AG04449 (cell line): ENCODE results near the gene TGFBI.

ENCODE experiments used
- CTCF ChIA-PET: fragments of 350-600 bp; formaldehyde crosslinking; extraction: SDS; loops from one replicate; lab custom pipeline; 2021; ENCODE audit warnings: antibody characterized with exemption; lab: Yijun Ruan, JAX
- POLR2A ChIA-PET: fragments of 400-600, 350-600 bp; formaldehyde crosslinking; extraction: SDS; loops from one replicate; lab custom pipeline; 2020; ENCODE audit warnings: antibody characterized with exemption, inconsistent platforms; lab: Yijun Ruan, JAX
- DNase-seq: peaks from one replicate; pipeline ENCODE4 v3.0.0-alpha.2; 2010; ENCODE audit warnings: low read depth, low spot score
- H3K4me3 ChIP-seq: 2 replicates; pipeline ENCODE4 v1.5.1; 2011; ENCODE audit warnings: low read depth, mild to moderate bottlenecking, control low read depth, low read length
- TF ChIP-seq, protein P1 (sequence below): IDR thresholded peaks from one replicate; pipeline ENCODE4 v1.5.1; 2011; ENCODE audit warnings: mild to moderate bottlenecking, moderate library complexity, low read length, control low read depth, inconsistent platforms; ENCODE audit not compliant: insufficient read depth; ENCODE audit errors: missing control alignments

TGFBI gene

DNA sequence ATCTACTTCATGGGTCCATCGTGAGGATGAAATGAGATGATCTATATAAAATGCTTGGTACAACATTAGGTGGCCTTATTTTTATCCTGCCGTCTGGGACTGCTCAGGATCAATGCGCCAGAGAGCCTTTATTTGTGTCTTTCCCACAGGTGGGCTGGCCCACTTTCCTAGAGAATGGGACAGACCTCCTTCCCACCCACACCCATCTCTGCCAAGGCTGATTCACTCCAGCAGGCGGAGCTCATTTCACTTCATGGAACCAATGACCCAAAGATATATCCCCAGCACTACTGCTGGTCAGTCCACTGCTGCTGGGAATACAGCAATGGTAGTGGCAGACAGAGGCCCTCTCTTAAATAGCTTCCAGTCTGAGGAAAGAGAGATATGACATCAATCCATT is 35.7 kb downstream of the TGFBI start:
- DNase-seq, result no peak
- ChIA-PET POLR2A (no interaction called here), CTCF (interaction anchor here (0.7 to 6.6 kb wide), 13 partner anchors 10 to 183 kb away, joined by 3 to 55 read pairs (median 7); no protein-coding TSS in a partner anchor)
- H3K4me3 ChIP-seq, result no peak overlapping the region
- TF ChIP-seq, protein P1, sequence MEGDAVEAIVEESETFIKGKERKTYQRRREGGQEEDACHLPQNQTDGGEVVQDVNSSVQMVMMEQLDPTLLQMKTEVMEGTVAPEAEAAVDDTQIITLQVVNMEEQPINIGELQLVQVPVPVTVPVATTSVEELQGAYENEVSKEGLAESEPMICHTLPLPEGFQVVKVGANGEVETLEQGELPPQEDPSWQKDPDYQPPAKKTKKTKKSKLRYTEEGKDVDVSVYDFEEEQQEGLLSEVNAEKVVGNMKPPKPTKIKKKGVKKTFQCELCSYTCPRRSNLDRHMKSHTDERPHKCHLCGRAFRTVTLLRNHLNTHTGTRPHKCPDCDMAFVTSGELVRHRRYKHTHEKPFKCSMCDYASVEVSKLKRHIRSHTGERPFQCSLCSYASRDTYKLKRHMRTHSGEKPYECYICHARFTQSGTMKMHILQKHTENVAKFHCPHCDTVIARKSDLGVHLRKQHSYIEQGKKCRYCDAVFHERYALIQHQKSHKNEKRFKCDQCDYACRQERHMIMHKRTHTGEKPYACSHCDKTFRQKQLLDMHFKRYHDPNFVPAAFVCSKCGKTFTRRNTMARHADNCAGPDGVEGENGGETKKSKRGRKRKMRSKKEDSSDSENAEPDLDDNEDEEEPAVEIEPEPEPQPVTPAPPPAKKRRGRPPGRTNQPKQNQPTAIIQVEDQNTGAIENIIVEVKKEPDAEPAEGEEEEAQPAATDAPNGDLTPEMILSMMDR, result no peak

DNA sequence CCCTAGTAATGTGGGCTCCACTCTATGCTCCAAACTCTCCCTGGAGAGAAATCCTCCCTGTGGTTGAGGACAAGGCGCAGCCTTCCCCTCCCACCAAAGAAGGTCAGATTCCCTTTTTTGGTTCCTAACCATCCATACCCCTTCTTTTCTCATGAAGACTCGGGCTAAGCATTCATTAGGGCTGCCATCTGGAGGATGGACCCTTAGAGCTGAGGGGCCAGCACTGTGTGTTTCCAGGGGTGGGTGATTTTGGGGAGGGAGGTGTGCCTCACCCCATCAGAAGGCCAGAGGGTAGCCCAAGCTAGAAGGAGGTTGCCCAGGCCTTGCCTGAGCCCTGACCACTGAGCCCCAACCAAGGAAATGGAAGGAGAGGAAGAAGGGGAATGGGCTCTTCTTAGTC is 36.8 kb downstream of the TGFBI start:
- POLR2A ChIA-PET, result no interaction called here
- DNase-seq, result no peak
- TF ChIP-seq, protein P1, result no peak
- CTCF ChIA-PET, result interaction anchor here (0.7 to 6.6 kb wide), 11 partner anchors 9 to 175 kb away, joined by 3 to 55 read pairs (median 6); no protein-coding TSS in a partner anchor
- H3K4me3 ChIP-seq, result no peak overlapping the region

DNA sequence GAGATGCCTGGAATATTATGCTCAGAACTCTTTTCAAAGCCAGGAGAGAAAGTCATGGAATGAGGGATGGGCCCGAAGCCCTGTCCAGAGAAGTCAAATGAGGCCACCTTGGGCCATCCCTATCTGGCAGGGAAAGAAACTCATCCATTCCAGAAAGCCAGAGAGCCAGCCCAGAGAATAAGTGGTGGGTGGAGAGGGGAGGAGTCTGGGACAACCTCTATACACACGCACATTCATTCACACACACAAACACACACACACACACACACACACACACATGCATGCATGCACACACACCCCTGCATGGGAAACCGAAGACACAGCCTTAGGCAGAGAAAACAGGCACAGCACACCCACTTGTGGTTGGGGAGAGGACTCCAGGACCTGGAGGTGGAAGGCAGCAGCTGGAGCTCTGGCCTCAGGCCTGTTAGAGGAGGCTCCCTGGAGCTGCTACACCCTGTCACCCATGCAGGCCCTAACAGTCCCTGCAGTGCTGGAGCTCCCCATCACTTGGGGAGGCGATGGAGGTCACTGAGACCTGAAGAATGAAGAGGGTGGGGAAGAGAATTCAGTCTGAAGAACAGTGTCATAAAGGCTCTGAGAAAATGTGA is 38.0 kb downstream of the TGFBI start:
- ChIA-PET CTCF (interaction anchor here (1.0 to 6.6 kb wide), 5 partner anchors 9 to 125 kb away, joined by 3 to 55 read pairs (median 6); no protein-coding TSS in a partner anchor), POLR2A (no interaction called here)
- TF ChIP-seq, protein P1, result peak; percentile 31
- no peak for DNase-seq
- H3K4me3 ChIP-seq, result no peak overlapping the region

DNA sequence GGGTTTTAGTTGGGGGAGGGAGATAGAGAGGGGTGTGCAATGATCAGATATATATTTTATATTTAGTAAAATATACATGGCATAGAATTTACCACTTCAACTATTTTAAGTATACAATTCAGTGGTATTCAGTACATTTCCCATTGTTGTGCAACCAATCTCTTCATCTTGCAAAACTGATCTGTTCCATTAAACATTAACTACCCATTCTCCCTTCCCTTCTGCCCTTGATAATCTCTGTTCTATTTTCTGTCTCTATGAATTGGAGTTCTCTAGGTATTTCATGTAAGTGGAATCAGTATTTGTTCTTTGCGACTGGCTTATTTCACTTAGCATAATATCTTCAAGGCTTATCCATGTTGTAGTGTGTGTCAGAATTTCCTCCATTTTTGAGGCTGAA is 38.6 kb downstream of the TGFBI start:
- TF ChIP-seq, protein P1, result no peak
- POLR2A ChIA-PET, result no interaction called here
- no peak for DNase-seq
- no peak overlapping the region for H3K4me3 ChIP-seq
- CTCF ChIA-PET, result interaction anchor here (1.0 to 6.6 kb wide), 5 partner anchors 10 to 125 kb away, joined by 3 to 55 read pairs (median 6); no protein-coding TSS in a partner anchor

DNA sequence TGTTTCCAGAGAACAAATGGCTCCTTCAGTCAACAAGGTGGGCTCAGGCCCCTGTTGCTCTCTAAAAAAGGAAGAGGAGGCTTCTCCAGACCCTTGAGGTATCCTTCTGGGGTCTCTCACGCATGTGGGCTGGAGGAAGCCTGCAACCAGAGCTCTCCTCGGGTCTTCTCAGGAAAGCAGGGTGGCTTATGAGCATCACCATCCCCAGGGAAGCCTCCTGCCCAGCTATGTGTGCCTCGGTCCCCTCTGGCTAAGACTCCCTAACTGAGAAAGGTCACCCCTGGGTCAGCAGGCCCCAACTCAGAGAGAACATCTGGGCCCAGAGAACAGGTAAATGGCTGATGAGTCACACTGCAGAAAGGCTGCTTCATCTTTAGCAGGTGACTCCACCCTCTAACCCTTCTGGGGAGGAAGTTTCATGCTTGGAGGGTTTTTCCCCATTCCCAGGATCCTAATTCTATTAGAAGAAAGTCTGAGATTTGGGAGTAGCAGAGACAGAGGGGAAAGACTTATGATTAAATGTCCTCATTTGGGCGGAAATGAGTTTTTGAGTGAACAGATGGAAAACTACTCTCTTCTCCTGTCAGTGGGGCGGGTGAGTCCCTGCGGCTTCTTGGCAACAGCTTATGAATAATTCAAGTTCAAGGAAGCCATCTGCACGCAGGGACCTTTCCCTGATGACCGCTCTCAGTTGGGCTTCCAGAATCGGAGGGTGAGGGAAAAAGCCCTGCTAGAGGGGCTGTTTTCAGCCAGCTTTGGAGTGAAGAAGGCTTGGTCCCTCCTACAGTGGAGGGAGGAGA is 41.9 kb downstream of the TGFBI start:
- POLR2A ChIA-PET, result no interaction called here
- TF ChIP-seq, protein P1, result no peak
- CTCF ChIA-PET, result interaction anchor here (1.1 to 1.5 kb wide), 3 partner anchors 9 to 12 kb away, joined by 3 to 5 read pairs (median 4); no protein-coding TSS in a partner anchor
- no peak overlapping the region for H3K4me3 ChIP-seq
- no peak for DNase-seq
